Fibroblast of lung (primary cell): ENCODE measurements around the gene RSPO1.

Experiments
- CTCF ChIP-seq, 2 donors: IDR thresholded peaks in 1 of 2; conservative IDR thresholded peaks in 1 of 2; 1 replicate in 1 of 2; 2 replicates in 1 of 2; pipeline ENCODE4 v1.5.1; 2011 to 2012; ENCODE audit warnings: low read length in 2 of 2, control low read depth in 1 of 2, inconsistent platforms in 1 of 2, low read depth in 1 of 2, mild to moderate bottlenecking in 1 of 2
- EZH2 ChIP-seq: IDR thresholded peaks from 2 replicates; pipeline ENCODE4 v1.5.1; 2012; ENCODE audit warnings: low read length, control low read depth, mild to moderate bottlenecking; ENCODE audit errors: missing control alignments

GRCh38 chr1:37629726-37630425 lies 4.8 kb downstream of the RSPO1 start:
- TF ChIP-seq CTCF (conservative IDR thresholded peaks at IDR 0.05 in 1 of 2, IDR thresholded peaks at IDR 0.05 in 1 of 2; ENCODE audit: low read depth in 1 of 2, low read length in 2 of 2) = no peak
- TF ChIP-seq EZH2 = no peak
